Measurements from ENCODE around the gene F3.
"Not testable (repeated sequence)": the region's sequence is repeated elsewhere in the genome, so short reads cannot be mapped to it uniquely, and the experiment has no call there.

F3 gene

GRCh38 chr1:94578856-94579255 is 37.3 kb upstream of the F3 start:
- TF ChIP-seq CTCF (IDR thresholded peaks at IDR 0.05; ENCODE audit: insufficient read depth, missing control alignments): no peak
- DNase-seq (ENCODE audit: insufficient read length, low spot score) (no peak), FAIRE-seq (no peak)

- FAIRE-seq; DNase-seq (ENCODE audit: insufficient read length, low spot score): not testable (repeated sequence)
Observed at GRCh38 chr1:94573917-94574316, 32.4 kb upstream of the F3 start.

GRCh38 chr1:94572780-94573179 is 31.2 kb upstream of the F3 start:
- TF ChIP-seq CTCF (IDR thresholded peaks at IDR 0.05; ENCODE audit: insufficient read depth, missing control alignments): no peak
- FAIRE-seq: no peak
- no peak for DNase-seq (ENCODE audit: insufficient read length, low spot score)

GRCh38 chr1:94570965-94571364 is 29.4 kb upstream of the F3 start:
- not testable (repeated sequence) for FAIRE-seq

GRCh38 chr1:94568806-94569205 is 27.2 kb upstream of the F3 start:
- not testable (repeated sequence) for DNase-seq (ENCODE audit: insufficient read length, low spot score); FAIRE-seq

More at GRCh38 chr1:94570965-94571364, 29.4 kb upstream of the F3 start:
- not testable (repeated sequence) for DNase-seq (ENCODE audit: insufficient read length, low spot score)

GRCh38 chr1:94567975-94568607 is 26.5 kb upstream of the F3 start:
- not testable (repeated sequence) for DNase-seq (ENCODE audit: insufficient read length, low spot score); FAIRE-seq

GRCh38 chr1:94566436-94566835 is 24.9 kb upstream of the F3 start:
- DNase-seq (ENCODE audit: insufficient read length, low spot score): not testable (repeated sequence)

GRCh38 chr1:94565901-94566300 is 24.3 kb upstream of the F3 start:
- TF ChIP-seq CTCF (IDR thresholded peaks at IDR 0.05; ENCODE audit: insufficient read depth, missing control alignments): no peak
- DNase-seq (ENCODE audit: insufficient read length, low spot score): no peak
- FAIRE-seq: no peak

More at GRCh38 chr1:94566436-94566835, 24.9 kb upstream of the F3 start:
- FAIRE-seq: not testable (repeated sequence)

GRCh38 chr1:94562519-94563260 is 21.1 kb upstream of the F3 start:
- FAIRE-seq: no peak
- TF ChIP-seq CTCF (IDR thresholded peaks at IDR 0.05; ENCODE audit: insufficient read depth, missing control alignments): no peak
- DNase-seq (ENCODE audit: insufficient read length, low spot score): no peak

- no peak for TF ChIP-seq CTCF (IDR thresholded peaks at IDR 0.05; ENCODE audit: insufficient read depth, missing control alignments)
- DNase-seq (ENCODE audit: insufficient read length, low spot score) (no peak), FAIRE-seq (no peak)
Observed at GRCh38 chr1:94560333-94560732, 18.8 kb upstream of the F3 start.

Measured in D721Med (cell line).